HepG2 (cell line): ENCODE results near the gene TIAM2. TPM values are rescaled to one million over a fixed set of nuclear protein-coding genes. Genes with fewer than 3 reads are reported as not detected.

Source experiments
- BRCA1 ChIP-seq: sonication (generic); formaldehyde crosslinking; IDR thresholded peaks from 2 replicates; pipeline ENCODE4 v1.4.0; 2020; ENCODE audit warnings: missing genetic modification reagents
- E2F5 ChIP-seq: sonication (generic); formaldehyde crosslinking; conservative IDR thresholded peaks from 2 replicates; pipeline ENCODE4 v1.4.0; 2020; ENCODE audit warnings: missing genetic modification reagents
- HBP1 ChIP-seq: IDR thresholded peaks from 2 replicates; pipeline ENCODE4 v1.6.1; 2016; ENCODE audit warnings: low read depth, control low read depth
- IKZF4 ChIP-seq: sonication (generic); formaldehyde crosslinking; IDR thresholded peaks from 2 replicates; pipeline ENCODE4 v1.5.1; 2020; ENCODE audit warnings: borderline replicate concordance, mild to moderate bottlenecking, low read depth, missing genetic modification reagents; ENCODE audit errors: not compliant biosample characterization
- MAX ChIP-seq: IDR thresholded peaks from 2 replicates; pipeline ENCODE4 v1.6.1; 2012; ENCODE audit warnings: inconsistent platforms
- MTA3 ChIP-seq: sonication (generic); formaldehyde crosslinking; IDR thresholded peaks from 2 replicates; pipeline ENCODE4 v1.4.0; 2020; ENCODE audit warnings: missing genetic modification reagents
- PRPF4 ChIP-seq: fragments of 200-400 bp; formaldehyde crosslinking; IDR thresholded peaks from 2 replicates; pipeline ENCODE4 v1.6.1; 2016; ENCODE audit warnings: low read length, low read depth; ENCODE audit not compliant: poor library complexity, severe bottlenecking
- SRF ChIP-seq: IDR thresholded peaks from 2 replicates; pipeline ENCODE4 v1.6.1; 2011; ENCODE audit warnings: mild to moderate bottlenecking, low read depth, low read length, moderate library complexity
- TEAD3 ChIP-seq: optimal IDR thresholded peaks from 2 replicates; pipeline ENCODE3; 2016; ENCODE audit warnings: borderline replicate concordance
- ZBTB7B ChIP-seq: sonication (generic); formaldehyde crosslinking; IDR thresholded peaks from 2 replicates; pipeline ENCODE4 v1.4.0; 2020; ENCODE audit warnings: missing genetic modification reagents
- ZC3H4 ChIP-seq: sonication (generic); formaldehyde crosslinking; IDR thresholded peaks from 2 replicates; pipeline ENCODE4 v1.4.0; 2020; ENCODE audit warnings: missing genetic modification reagents, borderline replicate concordance
- ZEB1 ChIP-seq: IDR thresholded peaks from 2 replicates; pipeline ENCODE4 v1.6.1; 2012; ENCODE audit warnings: mild to moderate bottlenecking, low read depth, inconsistent platforms; ENCODE audit not compliant: insufficient replicate concordance
- ZNF10 ChIP-seq: sonication (generic); formaldehyde crosslinking; IDR thresholded peaks from 2 replicates; pipeline ENCODE4 v1.4.0; 2020; ENCODE audit warnings: mild to moderate bottlenecking, low read depth, missing genetic modification reagents, borderline replicate concordance
- ZNF598 ChIP-seq: sonication (generic); formaldehyde crosslinking; IDR thresholded peaks from 2 replicates; pipeline ENCODE4 v1.5.1; 2020; ENCODE audit warnings: mild to moderate bottlenecking, missing genetic modification reagents, borderline replicate concordance
- polyA plus RNA-seq, 8 experiments: library from polyadenylated mRNA; depleted of rRNA in 3 of 8; stranded (reverse) in 7 of 8; unstranded in 1 of 8; fragments of >200 nt; fragmentation: Illumina TruSeq in 4 of 8; extraction: Trizol in 4 of 8; gene quantifications; 2 replicates each; pipeline versions ENCODE4 v1.2.1 to v1.2.3, GENCODE V29; 2011 to 2016; ENCODE audit warnings: low read depth in 4 of 8, missing spikeins in 1 of 8, mixed read lengths in 1 of 8; ENCODE audit not compliant: insufficient read depth in 1 of 8
- total RNA-seq, 5 experiments: library from RNA; depleted of rRNA; stranded (reverse); fragments of >200 nt; fragmentation: Illumina TruSeq; extraction: Trizol; gene quantifications; 2 replicates each; pipeline ENCODE4 v1.2.3, GENCODE V29; 2016; ENCODE audit warnings: low read depth in 1 of 5
- TF ChIP-seq, protein P1 (sequence below): sonication (generic); formaldehyde crosslinking; IDR thresholded peaks from 2 replicates; pipeline ENCODE4 v1.4.0; 2020; ENCODE audit warnings: missing genetic modification reagents
- TF ChIP-seq, protein P2 (sequence below): IDR thresholded peaks from 2 replicates; pipeline ENCODE4 v1.6.1; 2016; ENCODE audit warnings: low read depth, missing genetic modification reagents, missing compliant biosample characterization

The TIAM2 gene
- total and polyA plus RNA-seq, 2 of the 13 experiments (the other 11 are each of a cell fraction or from before 2014, with no cell fraction given), result 4.1 to 4.5 TPM

GRCh38 chr6:154960299-154960843, 34.7 kb upstream of the TIAM2 start (continued):
- no peak for TF ChIP-seq E2F5 (CRISPR knock-in tag)
- no peak for TF ChIP-seq ZNF10 (CRISPR knock-in tag)
- TF ChIP-seq BRCA1 (CRISPR knock-in tag), result peak; percentile 45; the same call in 1 of the 2 replicates
- TF ChIP-seq ZC3H4 (CRISPR knock-in tag), result no peak
- peak; percentile 87 for TF ChIP-seq ZBTB7B (CRISPR knock-in tag)
- TF ChIP-seq, protein P1, sequence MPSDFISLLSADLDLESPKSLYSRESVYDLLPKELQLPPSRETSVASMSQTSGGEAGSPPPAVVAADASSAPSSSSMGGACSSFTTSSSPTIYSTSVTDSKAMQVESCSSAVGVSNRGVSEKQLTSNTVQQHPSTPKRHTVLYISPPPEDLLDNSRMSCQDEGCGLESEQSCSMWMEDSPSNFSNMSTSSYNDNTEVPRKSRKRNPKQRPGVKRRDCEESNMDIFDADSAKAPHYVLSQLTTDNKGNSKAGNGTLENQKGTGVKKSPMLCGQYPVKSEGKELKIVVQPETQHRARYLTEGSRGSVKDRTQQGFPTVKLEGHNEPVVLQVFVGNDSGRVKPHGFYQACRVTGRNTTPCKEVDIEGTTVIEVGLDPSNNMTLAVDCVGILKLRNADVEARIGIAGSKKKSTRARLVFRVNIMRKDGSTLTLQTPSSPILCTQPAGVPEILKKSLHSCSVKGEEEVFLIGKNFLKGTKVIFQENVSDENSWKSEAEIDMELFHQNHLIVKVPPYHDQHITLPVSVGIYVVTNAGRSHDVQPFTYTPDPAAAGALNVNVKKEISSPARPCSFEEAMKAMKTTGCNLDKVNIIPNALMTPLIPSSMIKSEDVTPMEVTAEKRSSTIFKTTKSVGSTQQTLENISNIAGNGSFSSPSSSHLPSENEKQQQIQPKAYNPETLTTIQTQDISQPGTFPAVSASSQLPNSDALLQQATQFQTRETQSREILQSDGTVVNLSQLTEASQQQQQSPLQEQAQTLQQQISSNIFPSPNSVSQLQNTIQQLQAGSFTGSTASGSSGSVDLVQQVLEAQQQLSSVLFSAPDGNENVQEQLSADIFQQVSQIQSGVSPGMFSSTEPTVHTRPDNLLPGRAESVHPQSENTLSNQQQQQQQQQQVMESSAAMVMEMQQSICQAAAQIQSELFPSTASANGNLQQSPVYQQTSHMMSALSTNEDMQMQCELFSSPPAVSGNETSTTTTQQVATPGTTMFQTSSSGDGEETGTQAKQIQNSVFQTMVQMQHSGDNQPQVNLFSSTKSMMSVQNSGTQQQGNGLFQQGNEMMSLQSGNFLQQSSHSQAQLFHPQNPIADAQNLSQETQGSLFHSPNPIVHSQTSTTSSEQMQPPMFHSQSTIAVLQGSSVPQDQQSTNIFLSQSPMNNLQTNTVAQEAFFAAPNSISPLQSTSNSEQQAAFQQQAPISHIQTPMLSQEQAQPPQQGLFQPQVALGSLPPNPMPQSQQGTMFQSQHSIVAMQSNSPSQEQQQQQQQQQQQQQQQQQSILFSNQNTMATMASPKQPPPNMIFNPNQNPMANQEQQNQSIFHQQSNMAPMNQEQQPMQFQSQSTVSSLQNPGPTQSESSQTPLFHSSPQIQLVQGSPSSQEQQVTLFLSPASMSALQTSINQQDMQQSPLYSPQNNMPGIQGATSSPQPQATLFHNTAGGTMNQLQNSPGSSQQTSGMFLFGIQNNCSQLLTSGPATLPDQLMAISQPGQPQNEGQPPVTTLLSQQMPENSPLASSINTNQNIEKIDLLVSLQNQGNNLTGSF (CRISPR knock-in tag), result no peak
- no peak for TF ChIP-seq IKZF4 (CRISPR knock-in tag)
- no peak for TF ChIP-seq ZNF598
- peak; percentile 53; the same call in 1 of the 2 replicates for TF ChIP-seq HBP1 (CRISPR knock-in tag)
- TF ChIP-seq, protein P2, sequence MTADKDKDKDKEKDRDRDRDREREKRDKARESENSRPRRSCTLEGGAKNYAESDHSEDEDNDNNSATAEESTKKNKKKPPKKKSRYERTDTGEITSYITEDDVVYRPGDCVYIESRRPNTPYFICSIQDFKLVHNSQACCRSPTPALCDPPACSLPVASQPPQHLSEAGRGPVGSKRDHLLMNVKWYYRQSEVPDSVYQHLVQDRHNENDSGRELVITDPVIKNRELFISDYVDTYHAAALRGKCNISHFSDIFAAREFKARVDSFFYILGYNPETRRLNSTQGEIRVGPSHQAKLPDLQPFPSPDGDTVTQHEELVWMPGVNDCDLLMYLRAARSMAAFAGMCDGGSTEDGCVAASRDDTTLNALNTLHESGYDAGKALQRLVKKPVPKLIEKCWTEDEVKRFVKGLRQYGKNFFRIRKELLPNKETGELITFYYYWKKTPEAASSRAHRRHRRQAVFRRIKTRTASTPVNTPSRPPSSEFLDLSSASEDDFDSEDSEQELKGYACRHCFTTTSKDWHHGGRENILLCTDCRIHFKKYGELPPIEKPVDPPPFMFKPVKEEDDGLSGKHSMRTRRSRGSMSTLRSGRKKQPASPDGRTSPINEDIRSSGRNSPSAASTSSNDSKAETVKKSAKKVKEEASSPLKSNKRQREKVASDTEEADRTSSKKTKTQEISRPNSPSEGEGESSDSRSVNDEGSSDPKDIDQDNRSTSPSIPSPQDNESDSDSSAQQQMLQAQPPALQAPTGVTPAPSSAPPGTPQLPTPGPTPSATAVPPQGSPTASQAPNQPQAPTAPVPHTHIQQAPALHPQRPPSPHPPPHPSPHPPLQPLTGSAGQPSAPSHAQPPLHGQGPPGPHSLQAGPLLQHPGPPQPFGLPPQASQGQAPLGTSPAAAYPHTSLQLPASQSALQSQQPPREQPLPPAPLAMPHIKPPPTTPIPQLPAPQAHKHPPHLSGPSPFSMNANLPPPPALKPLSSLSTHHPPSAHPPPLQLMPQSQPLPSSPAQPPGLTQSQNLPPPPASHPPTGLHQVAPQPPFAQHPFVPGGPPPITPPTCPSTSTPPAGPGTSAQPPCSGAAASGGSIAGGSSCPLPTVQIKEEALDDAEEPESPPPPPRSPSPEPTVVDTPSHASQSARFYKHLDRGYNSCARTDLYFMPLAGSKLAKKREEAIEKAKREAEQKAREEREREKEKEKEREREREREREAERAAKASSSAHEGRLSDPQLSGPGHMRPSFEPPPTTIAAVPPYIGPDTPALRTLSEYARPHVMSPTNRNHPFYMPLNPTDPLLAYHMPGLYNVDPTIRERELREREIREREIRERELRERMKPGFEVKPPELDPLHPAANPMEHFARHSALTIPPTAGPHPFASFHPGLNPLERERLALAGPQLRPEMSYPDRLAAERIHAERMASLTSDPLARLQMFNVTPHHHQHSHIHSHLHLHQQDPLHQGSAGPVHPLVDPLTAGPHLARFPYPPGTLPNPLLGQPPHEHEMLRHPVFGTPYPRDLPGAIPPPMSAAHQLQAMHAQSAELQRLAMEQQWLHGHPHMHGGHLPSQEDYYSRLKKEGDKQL (CRISPR knock-in tag), result no peak
- TF ChIP-seq ZEB1, result peak; percentile 33
- TF ChIP-seq MAX, result peak; percentile 75
- TF ChIP-seq MTA3 (CRISPR knock-in tag), result no peak
- TF ChIP-seq TEAD3, result peak; percentile 89
- TF ChIP-seq PRPF4, result no peak
- TF ChIP-seq SRF, result no peak
